CD14-positive monocyte (primary cell): ENCODE data around the gene PPM1D. TPM values are rescaled to one million over a fixed set of nuclear protein-coding genes. Genes with fewer than 3 reads are reported as not detected.

Experiments used
- DNase-seq, 3 donors: peaks; one replicate each; pipeline ENCODE4 v3.0.0-alpha.2; 2011 to 2022
- H2AFZ ChIP-seq: 2 replicates; pipeline ENCODE4 v1.6.0; 2012; ENCODE audit warnings: mild to moderate bottlenecking, low read depth, low read length, inconsistent platforms; ENCODE audit not compliant: insufficient read depth, poor library complexity, severe bottlenecking
- H3K27ac ChIP-seq, 2 donors: 1 replicate in 1 of 2; 2 replicates in 1 of 2; pipeline ENCODE4 v1.5.1; 2012 to 2013; ENCODE audit warnings: low read length in 2 of 2, control low read depth in 1 of 2, inconsistent platforms in 1 of 2, low read depth in 1 of 2, mild to moderate bottlenecking in 1 of 2
- H3K27me3 ChIP-seq, 2 donors: one replicate each; pipeline versions ENCODE4 v1.6.0 to v1.6.1; 2011 to 2013; ENCODE audit warnings: low read length in 2 of 2; ENCODE audit not compliant: control insufficient read depth in 2 of 2, insufficient read depth in 2 of 2
- H3K36me3 ChIP-seq, 2 donors: replicated peaks in 1 of 2; 1 replicate in 1 of 2; 2 replicates in 1 of 2; pipeline versions ENCODE4 v1.5.1 to v1.6.1; 2012 to 2013; ENCODE audit warnings: low read length in 2 of 2, control low read depth in 1 of 2, inconsistent platforms in 1 of 2, mild to moderate bottlenecking in 1 of 2; ENCODE audit not compliant: insufficient read depth in 2 of 2, control insufficient read depth in 1 of 2
- H3K4me1 ChIP-seq, 2 donors: 1 replicate in 1 of 2; 2 replicates in 1 of 2; pipeline versions ENCODE4 v1.5.1 to v1.6.1; 2012 to 2013; ENCODE audit warnings: low read length in 2 of 2, control low read depth in 1 of 2, inconsistent platforms in 1 of 2, mild to moderate bottlenecking in 1 of 2, moderate library complexity in 1 of 2; ENCODE audit not compliant: insufficient read depth in 2 of 2, control insufficient read depth in 1 of 2
- H3K4me2 ChIP-seq: replicated peaks from 2 replicates; pipeline ENCODE3; 2012; ENCODE audit warnings: low read length, moderate library complexity, mild to moderate bottlenecking; ENCODE audit not compliant: poor library complexity, severe bottlenecking; ENCODE audit errors: extremely low read depth
- H3K4me3 ChIP-seq, 3 experiments: fragments of 200-600 bp in 1 of 3; sonication (generic) in 1 of 3; replicated peaks in 1 of 3; 1 replicate in 2 of 3; 2 replicates in 1 of 3; pipeline ENCODE4 v1.5.1; 2011 to 2013; ENCODE audit warnings: low read length in 3 of 3, mild to moderate bottlenecking in 3 of 3, control low read depth in 2 of 3, low read depth in 2 of 3, inconsistent platforms in 1 of 3, moderate library complexity in 1 of 3
- H3K79me2 ChIP-seq: 2 replicates; pipeline ENCODE4 v1.6.0; 2012; ENCODE audit warnings: mild to moderate bottlenecking, control low read depth, inconsistent platforms, low read length, moderate library complexity; ENCODE audit not compliant: insufficient read depth
- H3K9ac ChIP-seq: 2 replicates; pipeline ENCODE4 v1.6.0; 2017; ENCODE audit warnings: low read length, mild to moderate bottlenecking; ENCODE audit not compliant: insufficient read depth, poor library complexity, severe bottlenecking
- H3K9me3 ChIP-seq, 2 donors: replicated peaks in 1 of 2; 1 replicate in 1 of 2; 2 replicates in 1 of 2; pipeline versions ENCODE4 v1.5.1 to v1.6.1; 2012 to 2013; ENCODE audit warnings: low read length in 2 of 2, control low read depth in 1 of 2; ENCODE audit not compliant: control insufficient read depth in 1 of 2, insufficient read depth in 1 of 2
- H4K20me1 ChIP-seq: 2 replicates; pipeline ENCODE4 v1.6.0; 2012; ENCODE audit warnings: mild to moderate bottlenecking, low read length, control low read depth, moderate library complexity; ENCODE audit not compliant: insufficient read depth
- H3K27ac Mint-ChIP-seq, 7 donors: one replicate each; pipeline ENCODE4 v1.8.0; 2020; ENCODE audit warnings: mild to moderate bottlenecking in 7 of 7, mixed read lengths in 7 of 7, moderate library complexity in 6 of 7, inconsistent platforms in 2 of 7
- H3K27me3 Mint-ChIP-seq, 3 donors: one replicate each; pipeline ENCODE4 v1.8.0; 2021 to 2022; ENCODE audit warnings: low read depth in 3 of 3, mild to moderate bottlenecking in 3 of 3, mixed read lengths in 3 of 3, moderate library complexity in 3 of 3, inconsistent platforms in 1 of 3
- H3K36me3 Mint-ChIP-seq, 2 donors: one replicate each; pipeline ENCODE4 v1.8.0; 2020; ENCODE audit warnings: mixed read lengths in 2 of 2, inconsistent platforms in 1 of 2, mild to moderate bottlenecking in 1 of 2
- H3K4me1 Mint-ChIP-seq: one replicate; pipeline ENCODE4 v1.8.0; 2020; ENCODE audit warnings: mild to moderate bottlenecking, mixed read lengths
- H3K4me3 Mint-ChIP-seq, 2 donors: one replicate each; pipeline ENCODE4 v1.8.0; 2020; ENCODE audit warnings: mild to moderate bottlenecking in 2 of 2, mixed read lengths in 2 of 2, moderate library complexity in 1 of 2
- H3K9me3 Mint-ChIP-seq, 7 donors: one replicate each; pipeline ENCODE4 v1.8.0; 2020 to 2022; ENCODE audit warnings: mixed read lengths in 7 of 7, mild to moderate bottlenecking in 6 of 7, moderate library complexity in 6 of 7, inconsistent platforms in 2 of 7
- WGBS: methylation state at CpG from one replicate; pipeline ENCODE4 v1.1.5; 2013; ENCODE audit warnings: missing lambda C conversion rate; ENCODE audit not compliant: insufficient coverage; 5-methylcytosine and 5-hydroxymethylcytosine counted together
- intact Hi-C, 2 donors: fragments of 100-400 bp; cut with micrococcal nuclease; formaldehyde crosslinking; loops; one replicate each; pipeline versions ENCODE4 v1.15.0 to v1.15.1; 2023
- polyA plus RNA-seq, 3 donors: library from polyadenylated mRNA; depleted of rRNA in 1 of 3; unstranded in 2 of 3; stranded (reverse) in 1 of 3; fragments of 300-500 nt in 2 of 3; fragments of >200 nt in 1 of 3; fragmentation: Illumina TruSeq in 2 of 3; gene quantifications; 1 replicate in 2 of 3; 2 replicates in 1 of 3; pipeline ENCODE4 v1.2.3, GENCODE V29; 2012 to 2021
- TF ChIP-seq, protein P1 (sequence below): fragments of 200-600 bp; IDR thresholded peaks from one replicate; pipeline ENCODE4 v1.8.0; 2022; ENCODE audit warnings: antibody characterized with exemption, mild to moderate bottlenecking

Gene PPM1D
- polyA plus RNA-seq, 3 donors, result 4.7 to 7.3 (median 7.2) TPM

GRCh38 chr17:60647705-60648104 is 47.7 kb downstream of the PPM1D start:
- DNase-seq, result no peak
- Histone ChIP-seq H3K36me3 (peaks cover 41 to 71% of the 10 kb centered on the region in 2 donors), H3K9me3 (no peaks in the 10 kb centered on the region), H3K4me3 (no peak overlapping the region), H3K27ac (no peak overlapping the region), H3K9ac (no peak overlapping the region), H3K4me1 (peaks cover 0 to 4% of the 10 kb centered on the region in 2 donors), H3K27me3 (no peaks in the 10 kb centered on the region), H2AFZ (no peak overlapping the region), H3K4me2 (no peak overlapping the region), H4K20me1 (peaks cover 86% of the 10 kb centered on the region), H3K79me2 (peaks cover 83% of the 10 kb centered on the region)
- Mint-ChIP-seq H3K9me3 (peaks cover 0 to 2% (median 0%) of the 10 kb centered on the region in 7 donors), H3K36me3 (peaks cover 41 to 66% of the 10 kb centered on the region in 2 donors), H3K27me3 (no peaks in the 10 kb centered on the region), H3K4me1 (peaks cover 10% of the 10 kb centered on the region), H3K27ac (no peak overlapping the region), H3K4me3 (no peak overlapping the region)
- no CpG with 5 or more reads among the region's 1 CpG for WGBS
- TF ChIP-seq, protein P1, sequence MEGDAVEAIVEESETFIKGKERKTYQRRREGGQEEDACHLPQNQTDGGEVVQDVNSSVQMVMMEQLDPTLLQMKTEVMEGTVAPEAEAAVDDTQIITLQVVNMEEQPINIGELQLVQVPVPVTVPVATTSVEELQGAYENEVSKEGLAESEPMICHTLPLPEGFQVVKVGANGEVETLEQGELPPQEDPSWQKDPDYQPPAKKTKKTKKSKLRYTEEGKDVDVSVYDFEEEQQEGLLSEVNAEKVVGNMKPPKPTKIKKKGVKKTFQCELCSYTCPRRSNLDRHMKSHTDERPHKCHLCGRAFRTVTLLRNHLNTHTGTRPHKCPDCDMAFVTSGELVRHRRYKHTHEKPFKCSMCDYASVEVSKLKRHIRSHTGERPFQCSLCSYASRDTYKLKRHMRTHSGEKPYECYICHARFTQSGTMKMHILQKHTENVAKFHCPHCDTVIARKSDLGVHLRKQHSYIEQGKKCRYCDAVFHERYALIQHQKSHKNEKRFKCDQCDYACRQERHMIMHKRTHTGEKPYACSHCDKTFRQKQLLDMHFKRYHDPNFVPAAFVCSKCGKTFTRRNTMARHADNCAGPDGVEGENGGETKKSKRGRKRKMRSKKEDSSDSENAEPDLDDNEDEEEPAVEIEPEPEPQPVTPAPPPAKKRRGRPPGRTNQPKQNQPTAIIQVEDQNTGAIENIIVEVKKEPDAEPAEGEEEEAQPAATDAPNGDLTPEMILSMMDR, result no peak
- intact Hi-C loops, result no loop called here

DNA sequence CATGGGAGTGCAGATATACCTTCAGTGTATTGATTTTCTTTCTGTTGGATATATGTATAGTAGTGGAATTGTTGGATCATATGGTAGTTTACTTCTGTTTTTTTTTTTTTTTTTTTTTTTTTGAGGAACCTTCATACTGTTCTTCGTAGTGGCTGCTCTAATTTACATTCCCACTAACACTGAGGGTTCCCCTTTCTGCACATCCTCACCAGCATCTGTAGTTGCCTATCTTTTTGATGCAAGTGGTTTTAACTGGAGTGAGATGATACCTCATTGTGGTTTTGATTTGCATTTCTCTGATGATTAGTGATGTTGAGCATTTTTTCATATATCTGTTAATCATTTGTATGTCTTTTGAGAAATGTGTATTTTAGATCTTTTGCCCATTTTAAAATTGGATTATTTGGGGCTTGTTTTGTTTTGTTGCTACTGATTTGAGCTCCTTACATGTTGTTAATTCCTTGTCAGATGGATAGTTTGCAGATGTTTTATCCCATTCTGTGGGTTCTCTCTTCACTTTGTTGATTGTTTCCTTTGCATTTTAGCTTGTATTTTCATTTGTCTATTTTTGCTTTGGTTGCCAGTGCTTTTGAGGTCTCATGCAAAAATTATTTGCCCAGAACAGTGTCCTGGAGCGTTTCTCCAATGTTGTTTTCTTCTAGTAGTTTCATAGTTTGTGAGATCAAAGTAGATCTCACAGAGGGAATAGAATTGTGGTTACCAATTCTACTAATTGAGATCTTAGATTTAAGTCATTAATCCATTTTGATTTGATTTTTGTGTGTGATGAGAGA is 52.7 kb downstream of the PPM1D start:
- H3K27ac Mint-ChIP-seq, result no peak overlapping the region
- Histone ChIP-seq H4K20me1 (peaks cover 88% of the 10 kb centered on the region), H3K9me3 (no peaks in the 10 kb centered on the region), H2AFZ (no peak overlapping the region), H3K79me2 (peaks cover 77% of the 10 kb centered on the region), H3K9ac (no peak overlapping the region), H3K27me3 (no peaks in the 10 kb centered on the region), H3K36me3 (peaks cover 33 to 72% of the 10 kb centered on the region in 2 donors), H3K4me1 (peaks cover 0 to 7% of the 10 kb centered on the region in 2 donors), H3K27ac (no peak overlapping the region), H3K4me3 (no peak overlapping the region), H3K4me2 (no peak overlapping the region)
- H3K4me3 Mint-ChIP-seq, result no peak overlapping the region
- H3K36me3 Mint-ChIP-seq, result peaks cover 47 to 87% of the 10 kb centered on the region in 2 donors
- TF ChIP-seq, protein P1, result no peak
- H3K27me3 Mint-ChIP-seq, result no peaks in the 10 kb centered on the region
- intact Hi-C loops, result no loop called here
- no CpG with 5 or more reads among the region's 2 CpGs for WGBS
- H3K9me3 Mint-ChIP-seq, result no peaks in the 10 kb centered on the region
- peaks cover 12% of the 10 kb centered on the region for H3K4me1 Mint-ChIP-seq
- DNase-seq, result peak; percentile 9 to 30 (median 28)
